C4-2B (cell line): Measurements from ENCODE around the gene FUT7.

ENCODE experiments used
- CTCF ChIP-seq: fragments of 450-650 bp; conservative IDR thresholded peaks from 2 replicates; pipeline ENCODE4 v1.5.1; 2017; ENCODE audit warnings: mild to moderate bottlenecking
- ZFX ChIP-seq: fragments of 450-650 bp; IDR thresholded peaks from 2 replicates; pipeline ENCODE4 v1.6.1; 2017

- TF ChIP-seq CTCF (no peak), ZFX (no peak)
These were observed 12.9 kb downstream of the FUT7 start for GRCh38 chr9:137018761-137019559.
